CD4-positive, alpha-beta T cell treated with Interleukin-6 for 4 hours (primary cell): Measurements from ENCODE around the gene DCC.
"Not testable (repeated sequence)": the region's sequence is repeated elsewhere in the genome, so short reads cannot be mapped to it uniquely, and the experiment has no call there.

Experiments used
- DNase-seq: peaks from one replicate; pipeline ENCODE4 v3.0.0-alpha.2; 2020; ENCODE audit warnings: mixed read lengths

DCC gene

GRCh38 chr18:53442415-53442783, 1102.4 kb downstream of the DCC start:
- no peak for DNase-seq

DNA sequence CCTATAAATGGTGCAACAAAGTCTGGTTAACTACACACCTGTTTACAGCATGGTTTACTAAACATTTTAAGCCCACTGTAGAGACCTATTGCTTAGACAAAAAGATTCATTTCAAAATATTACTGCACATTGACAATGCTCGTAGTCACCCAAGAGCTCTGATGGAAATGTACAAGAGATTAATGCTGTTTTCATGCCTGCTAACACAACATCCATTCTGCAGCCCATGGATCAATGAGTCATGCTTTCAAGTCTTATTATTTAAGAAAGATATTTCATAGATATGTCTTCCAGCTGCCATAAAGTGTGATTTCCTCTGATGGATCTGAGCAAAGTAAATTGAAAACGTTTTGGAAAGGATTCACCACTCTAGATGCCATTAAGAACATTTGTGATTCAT, 1103.3 kb downstream of the DCC start:
- DNase-seq, result no peak

DNA sequence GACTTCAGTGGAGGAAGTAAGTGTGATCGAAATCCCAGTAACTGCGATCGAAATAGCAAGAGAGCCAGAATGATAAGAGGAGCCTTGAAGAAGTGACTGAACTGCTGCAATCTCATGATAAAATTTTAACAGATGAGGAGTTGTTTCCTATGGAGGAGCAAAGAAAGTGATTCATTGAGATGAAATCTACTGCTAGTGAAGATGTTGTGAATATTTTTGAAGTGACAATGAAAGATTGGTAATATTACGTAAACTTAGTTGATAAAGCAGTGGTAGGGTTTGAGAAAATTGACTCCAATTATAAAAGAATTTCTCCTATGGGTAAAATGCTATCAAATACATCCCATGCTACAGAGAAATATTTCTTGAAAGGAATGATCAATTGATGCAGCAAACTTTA, 1103.8 kb downstream of the DCC start:
- no peak for DNase-seq

DNA sequence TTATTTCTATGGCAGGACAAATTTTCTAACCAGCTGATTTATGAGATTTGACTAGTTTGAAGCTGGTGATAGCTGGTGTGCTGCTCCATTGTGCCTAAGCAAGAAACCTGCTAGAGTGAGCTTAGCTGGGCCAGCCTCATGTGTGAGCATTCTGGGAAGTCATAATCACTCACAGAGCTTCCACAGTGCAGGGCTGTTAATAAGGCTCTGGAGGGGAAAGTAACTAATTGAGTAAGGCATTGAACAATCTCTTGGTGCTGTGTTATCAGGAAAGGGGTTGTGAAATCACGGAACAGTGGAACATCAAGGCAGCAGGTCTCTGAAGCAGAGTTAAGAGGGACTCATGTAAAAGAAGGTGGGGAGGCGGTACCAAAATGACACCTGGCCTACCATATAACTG, 1111.9 kb downstream of the DCC start:
- no peak for DNase-seq

GRCh38 chr18:53457068-53457467, 1117.1 kb downstream of the DCC start:
- DNase-seq, result no peak

DNA sequence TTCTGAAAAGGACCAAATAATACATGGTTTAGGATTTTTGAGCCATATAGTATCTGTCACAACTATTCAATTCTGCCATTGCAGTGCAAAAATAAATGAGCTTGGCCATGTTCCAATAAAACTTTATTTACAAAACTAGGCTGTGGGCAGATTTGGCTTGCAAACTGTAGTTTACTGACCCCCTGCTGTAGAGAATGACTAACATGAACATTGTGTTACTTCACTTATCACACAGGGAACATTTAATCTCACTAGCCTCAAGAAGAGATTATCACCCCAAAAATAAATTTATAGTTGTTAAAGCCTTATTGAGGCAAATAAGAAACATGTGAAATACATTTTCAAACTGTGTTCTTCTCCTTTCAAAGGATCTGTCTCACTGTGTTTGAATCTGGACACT, 1118.3 kb downstream of the DCC start:
- DNase-seq, result no peak

DNA sequence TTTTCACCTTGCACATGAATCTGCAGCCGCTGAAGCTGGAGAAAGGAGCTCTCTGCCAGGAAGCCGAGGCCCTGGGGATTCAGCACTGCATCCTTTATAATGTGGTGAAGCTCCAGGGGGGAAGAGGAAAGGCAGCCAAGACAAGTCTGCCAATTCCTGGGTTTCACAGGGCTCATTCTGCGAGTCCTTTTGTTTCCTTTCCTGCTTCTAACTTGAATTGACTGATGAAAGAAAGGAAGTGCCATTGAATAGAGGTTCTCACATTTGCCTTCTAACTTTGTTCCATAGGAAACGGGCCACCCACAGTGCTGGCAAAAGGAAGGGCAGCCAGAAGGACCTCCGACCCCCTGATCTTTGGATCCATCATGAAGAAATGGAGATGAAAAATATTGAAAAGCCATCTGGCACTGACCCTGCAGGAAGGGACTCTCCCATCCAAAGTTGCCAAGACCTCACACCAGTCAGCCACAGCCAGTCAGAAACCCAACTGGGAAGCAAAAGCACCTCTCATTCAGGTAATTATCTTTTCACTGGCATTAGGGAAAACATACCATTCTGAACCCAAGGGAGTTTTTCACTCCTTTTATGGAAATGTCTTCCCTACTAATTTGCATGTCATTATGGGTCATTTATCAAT, 1119.1 kb downstream of the DCC start:
- no peak for DNase-seq

DNA sequence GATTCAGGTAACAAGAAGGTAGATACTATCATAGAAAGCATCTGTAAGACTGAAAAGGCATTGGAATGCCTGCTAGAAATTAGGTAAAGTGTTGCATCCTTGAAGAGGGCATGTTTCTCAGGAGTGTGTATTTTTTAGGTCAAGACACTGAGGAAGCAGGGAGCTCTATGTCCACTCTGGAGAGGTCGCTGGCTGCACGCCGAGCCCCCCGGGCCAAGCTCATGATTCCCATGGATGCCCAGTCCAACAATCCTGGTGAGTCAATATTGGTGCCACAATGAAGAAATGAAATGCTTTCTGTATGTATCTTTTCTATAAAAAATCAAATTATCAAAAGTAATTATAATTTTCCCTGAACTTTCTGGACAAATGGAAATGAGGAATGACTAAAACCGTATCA, 1127.8 kb downstream of the DCC start:
- DNase-seq, result no peak

- DNase-seq, result not testable (repeated sequence)
Measured at GRCh38 chr18:53468173-53468572, 1128.2 kb downstream of the DCC start.

DNA sequence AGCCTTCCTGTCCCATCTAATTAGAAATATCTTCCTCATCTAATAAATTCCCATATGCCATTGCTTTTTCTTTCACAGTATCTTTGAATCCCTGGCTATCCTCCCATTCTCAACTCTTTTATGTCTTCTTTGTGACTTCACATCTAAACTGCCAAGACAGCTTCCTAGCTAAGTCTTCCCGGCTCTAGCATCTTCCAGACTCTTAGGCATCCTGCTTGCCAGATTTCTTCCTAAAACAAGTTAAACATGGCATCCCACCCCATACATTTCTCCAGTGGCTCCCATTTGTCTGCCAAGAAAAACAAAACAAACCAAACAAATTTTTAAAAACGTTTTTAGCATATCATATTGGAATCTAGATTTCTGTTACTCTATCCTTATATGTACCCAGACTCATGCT, 1132.5 kb downstream of the DCC start:
- no peak for DNase-seq

DNA sequence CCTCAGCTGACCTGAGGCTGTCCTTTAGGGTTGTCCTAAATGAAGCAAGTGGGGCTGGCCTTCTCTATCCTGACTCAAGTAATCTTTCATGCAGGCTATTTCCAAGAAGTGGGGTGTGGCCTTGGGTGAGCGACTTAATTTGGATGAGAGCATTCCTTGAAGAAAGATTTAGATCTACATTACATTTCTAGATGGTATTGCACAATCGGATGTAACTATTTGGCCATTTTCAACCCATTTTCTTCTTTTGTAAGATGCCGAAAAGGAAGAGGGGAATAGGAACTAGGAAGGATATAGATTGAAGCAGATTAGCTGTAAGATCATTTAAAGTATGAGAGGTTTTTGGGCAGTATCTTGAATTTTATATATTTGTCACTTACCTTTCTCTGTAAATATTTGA, 1138.2 kb downstream of the DCC start:
- DNase-seq, result no peak

GRCh38 chr18:53486296-53486695, 1146.3 kb downstream of the DCC start:
- DNase-seq, result no peak

- DNase-seq, result no peak
Measured at GRCh38 chr18:53489266-53489665, 1149.3 kb downstream of the DCC start.

DNA sequence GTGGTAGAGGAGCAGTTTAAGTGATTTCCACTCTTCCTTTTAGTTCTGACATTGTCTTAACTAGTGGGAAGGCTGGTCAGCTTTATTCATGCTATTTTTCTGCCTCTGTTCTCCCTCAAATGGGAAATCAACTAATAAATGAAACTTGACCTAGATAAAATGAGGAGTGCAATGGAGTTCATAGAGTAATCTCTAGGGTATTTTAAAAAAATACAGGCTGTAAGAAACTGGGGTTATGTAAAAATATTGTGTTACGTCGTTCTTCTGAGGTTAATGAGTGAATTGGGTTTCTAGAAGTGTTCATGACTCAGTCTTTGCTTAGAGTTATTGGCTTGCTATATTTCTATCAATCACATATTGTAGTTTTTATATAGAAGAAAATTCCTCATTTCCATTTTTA, 1150.0 kb downstream of the DCC start:
- no peak for DNase-seq

- no peak for DNase-seq
Measured at GRCh38 chr18:53496028-53496427, 1156.0 kb downstream of the DCC start.

- DNase-seq, result no peak
Measured at GRCh38 chr18:53503914-53504441, 1164.0 kb downstream of the DCC start.

DNA sequence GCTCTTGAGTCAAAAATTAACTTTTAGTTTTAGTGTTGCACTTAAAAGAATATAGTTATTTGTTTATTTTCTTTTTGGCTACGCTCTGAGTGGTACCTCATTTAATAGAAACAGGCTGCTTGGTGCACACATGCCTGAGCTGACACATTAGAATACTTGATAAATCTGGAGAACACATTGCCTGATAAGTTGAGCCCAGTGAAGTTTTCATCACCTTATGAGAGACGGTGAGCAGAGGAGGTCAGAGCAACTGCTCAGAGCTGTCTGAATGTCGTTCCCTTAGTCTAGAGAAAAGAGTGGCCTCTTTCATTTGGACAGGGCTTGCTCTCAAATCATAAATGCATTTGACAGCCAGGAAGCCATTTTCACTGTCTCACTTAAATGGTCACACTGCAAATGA, 1168.5 kb downstream of the DCC start:
- DNase-seq, result no peak

- no peak for DNase-seq
Measured at GRCh38 chr18:53509886-53510285, 1169.9 kb downstream of the DCC start.

DNA sequence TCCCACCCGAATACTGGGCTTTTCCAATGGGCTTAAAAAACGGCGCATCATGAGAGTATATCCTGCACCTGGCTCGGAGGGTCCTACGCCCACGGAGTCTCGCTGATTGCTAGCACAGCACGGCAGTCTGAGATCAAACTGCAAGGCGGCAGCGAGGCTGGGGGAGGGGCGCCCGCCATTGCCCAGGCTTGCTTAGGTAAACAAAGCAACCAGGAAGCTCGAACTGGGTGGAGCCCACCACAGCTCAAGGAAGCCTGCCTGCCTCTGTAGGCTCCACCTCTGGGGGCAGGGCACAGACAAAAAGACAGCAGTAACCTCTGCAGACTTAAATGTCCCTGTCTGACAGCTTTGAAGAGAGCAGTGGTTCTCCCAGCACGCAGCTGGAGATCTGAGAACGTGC, 1171.7 kb downstream of the DCC start:
- DNase-seq, result not testable (repeated sequence)

DNA sequence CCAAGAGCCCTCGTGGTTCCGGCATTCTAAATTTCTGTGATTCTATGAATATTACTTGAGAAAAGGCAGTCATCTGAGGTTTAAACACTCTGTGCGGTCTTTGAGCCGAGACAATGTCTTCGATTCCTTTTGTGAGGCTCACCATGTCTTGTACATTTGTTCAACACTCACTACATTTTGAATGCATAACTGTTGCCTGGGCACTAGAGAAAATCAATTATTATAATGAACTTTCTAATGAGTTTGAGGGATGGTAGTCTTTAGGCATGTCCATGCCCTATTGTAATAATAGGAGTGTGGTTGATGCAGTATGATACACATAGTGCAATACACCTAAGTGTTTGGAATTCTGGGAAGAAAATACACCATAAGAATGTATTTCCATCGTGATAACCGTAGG, 1181.1 kb downstream of the DCC start:
- no peak for DNase-seq

GRCh38 chr18:53526101-53526870, 1186.3 kb downstream of the DCC start:
- no peak for DNase-seq

- no peak for DNase-seq
Measured at GRCh38 chr18:53527365-53527764, 1187.4 kb downstream of the DCC start.

DNA sequence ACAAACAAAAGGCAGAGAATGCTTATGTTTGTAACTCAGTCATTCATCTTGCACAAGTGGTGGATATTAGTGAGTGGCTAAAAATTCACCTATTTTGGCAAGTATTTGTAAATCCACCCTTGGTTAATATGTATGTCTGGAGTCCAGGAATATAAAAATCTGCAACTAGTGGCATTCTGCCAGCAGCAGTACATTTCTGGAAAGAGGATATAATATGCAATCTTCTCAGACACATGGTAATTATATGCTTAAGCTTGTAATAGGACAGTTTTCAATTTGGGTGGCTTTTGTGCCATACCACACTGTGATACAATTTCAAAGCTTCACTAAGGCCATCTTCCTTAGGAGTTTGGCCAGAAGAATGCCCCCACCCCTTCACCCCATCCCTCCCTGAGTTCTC, 1191.2 kb downstream of the DCC start:
- DNase-seq, result no peak

GRCh38 chr18:53531896-53532295, 1191.9 kb downstream of the DCC start:
- DNase-seq, result no peak

DNA sequence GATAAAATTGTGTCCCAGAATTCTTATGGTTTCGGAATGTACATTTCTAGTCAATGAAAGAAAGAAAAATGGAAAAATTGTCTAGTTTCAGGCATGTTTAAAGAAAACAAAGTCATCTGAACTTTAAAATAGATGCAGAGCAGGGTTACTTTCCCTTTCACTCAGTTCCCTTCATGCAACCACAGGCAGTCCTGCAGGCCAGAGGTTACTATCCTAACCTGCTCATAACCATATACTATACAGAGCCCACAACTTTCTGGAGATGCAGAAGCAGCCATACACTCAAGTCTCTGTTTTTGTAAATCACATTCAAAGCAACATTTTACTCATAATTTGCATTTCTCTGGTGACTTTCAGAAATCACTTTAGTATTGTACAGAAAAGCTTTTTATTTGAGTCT, 1194.2 kb downstream of the DCC start:
- no peak for DNase-seq
